HG02885 (cell line): ENCODE data around the gene NUP205.
"Not testable (repeated sequence)": the region's sequence is repeated elsewhere in the genome, so short reads cannot be mapped to it uniquely, and the experiment has no call there.

ENCODE experiments used
- ATAC-seq: cut with Tn5 transposase; IDR thresholded peaks from one replicate; pipeline ENCODE4 v1.9.1; 2021; ENCODE audit warnings: mild to moderate bottlenecking; ENCODE audit not compliant: unreplicated experiment, poor library complexity

The NUP205 gene

DNA sequence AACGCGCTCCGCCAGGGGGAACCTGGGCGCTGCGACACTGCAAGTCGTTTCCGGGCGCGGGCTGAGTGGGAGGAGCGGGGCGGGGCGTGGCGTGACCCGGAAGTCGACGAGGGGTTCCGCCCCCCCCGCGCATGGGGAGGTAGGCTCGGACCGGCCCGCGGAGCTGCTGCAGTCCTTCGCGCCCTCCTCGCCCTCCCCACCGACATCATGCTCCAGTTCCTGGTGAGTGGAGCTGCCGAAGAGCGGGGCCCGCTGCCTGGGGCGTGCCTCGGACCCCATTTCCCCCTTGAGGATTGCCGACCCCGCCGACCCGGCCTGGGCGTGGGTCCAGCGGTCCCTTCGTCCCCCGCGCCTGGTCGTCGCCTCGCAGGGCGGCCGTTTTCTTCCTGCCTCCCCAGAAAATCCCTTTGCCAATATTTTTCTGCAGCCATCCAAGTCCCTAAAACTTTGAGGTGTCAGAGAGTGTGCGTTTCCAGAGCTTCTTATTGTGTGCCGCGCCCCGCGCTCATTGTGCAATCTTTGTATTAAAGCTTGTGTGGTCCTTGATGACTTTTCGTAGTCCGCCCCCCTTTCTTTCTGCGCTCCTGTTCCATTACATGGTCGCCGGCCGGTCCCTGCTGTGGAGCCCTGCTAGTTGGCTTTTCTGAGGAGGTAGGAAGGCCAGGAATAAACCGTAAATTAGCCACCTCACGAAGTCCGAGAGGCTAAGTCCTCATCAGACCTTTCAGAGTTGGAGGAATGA, 104.8 kb downstream of the NUP205 start, which contains the start of gene STMP1:
STMP1 (plus strand) TSS at position 142 of the 742 bp plus-strand sequence.
- ATAC-seq = peak; percentile 95

DNA sequence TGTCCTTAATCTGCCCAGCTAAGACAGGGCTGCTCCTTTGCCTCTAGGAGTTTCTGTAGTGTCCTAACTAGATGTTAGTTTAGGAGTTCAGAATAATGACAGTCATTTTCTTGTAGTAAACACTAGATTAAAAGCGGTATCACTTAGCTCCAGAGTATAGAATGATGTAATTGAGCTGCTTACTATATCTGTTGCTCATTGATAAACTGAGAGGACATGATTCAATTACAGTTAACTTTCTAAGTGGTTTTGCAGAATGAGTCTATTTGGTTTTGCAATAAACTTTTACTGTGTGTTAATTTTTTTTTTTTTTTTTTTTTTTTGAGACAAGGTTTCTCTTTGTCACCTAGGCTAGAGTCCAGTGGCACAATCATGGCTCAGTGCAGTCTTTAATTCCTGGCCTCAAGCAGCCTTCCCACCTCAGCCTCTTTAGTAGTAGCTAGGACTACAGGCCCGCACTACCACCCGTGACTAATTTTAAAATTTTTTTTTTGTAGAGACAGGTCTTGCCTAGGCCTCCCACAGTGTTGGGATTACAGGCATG, 106.4 kb downstream of the NUP205 start:
- ATAC-seq = no peak

DNA sequence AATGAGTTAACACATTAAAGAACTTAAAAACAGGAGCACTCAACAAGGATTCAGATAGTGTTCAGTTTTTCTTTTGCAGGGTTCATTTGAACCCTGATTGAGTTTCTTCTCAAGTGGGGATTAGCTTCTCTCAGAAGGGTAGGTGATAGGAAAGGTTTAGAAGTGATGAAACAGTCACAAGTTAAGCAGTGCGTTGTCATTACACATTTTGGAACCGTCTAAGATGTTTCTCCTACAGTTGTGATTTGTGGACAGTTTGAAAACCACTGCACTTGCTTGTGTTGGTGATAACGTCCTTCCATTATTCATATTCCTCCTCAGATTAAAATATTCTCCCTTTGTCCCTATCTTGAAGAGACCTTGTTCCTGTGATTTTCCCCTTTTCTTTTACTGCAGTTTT, 107.3 kb downstream of the NUP205 start:
- ATAC-seq = no peak

DNA sequence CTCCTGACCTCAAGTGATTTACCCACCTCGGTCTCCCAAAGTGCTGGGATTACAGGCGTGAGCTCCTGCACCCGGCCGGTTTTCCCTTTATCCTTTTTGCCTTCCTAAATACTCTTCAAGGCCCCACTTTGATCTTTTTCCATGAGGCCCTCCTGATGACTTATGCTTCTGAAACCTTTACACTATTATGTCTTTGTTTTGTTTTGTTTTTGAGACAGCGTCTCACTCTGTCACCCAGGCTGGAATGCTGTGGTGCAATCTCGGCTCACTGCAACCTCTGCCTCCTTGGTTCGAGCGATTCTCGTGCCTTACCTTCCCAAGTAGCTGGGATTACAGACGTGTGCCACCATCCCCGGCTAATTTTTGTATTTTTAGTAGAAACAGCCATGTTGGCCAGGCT, 108.4 kb downstream of the NUP205 start:
- no peak for ATAC-seq

DNA sequence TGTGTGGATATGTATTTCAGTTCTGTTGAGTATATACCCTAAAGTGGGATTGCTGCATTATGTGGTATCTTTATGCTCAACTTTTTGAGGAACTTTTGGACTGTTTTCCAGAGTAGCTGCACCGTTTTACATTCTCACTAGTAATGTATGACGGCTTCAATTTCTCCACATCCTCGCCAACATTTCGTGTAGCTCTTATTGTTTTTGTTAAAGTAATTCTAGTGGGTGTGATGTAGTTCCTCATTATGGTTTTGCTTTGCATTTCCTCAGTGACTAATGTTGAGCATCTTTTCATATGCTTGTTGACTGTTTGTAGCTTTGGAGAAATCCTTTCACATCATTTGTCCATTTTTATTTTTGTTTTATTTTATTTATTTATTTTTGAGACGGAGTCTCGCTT, 109.1 kb downstream of the NUP205 start:
- ATAC-seq = no peak

DNA sequence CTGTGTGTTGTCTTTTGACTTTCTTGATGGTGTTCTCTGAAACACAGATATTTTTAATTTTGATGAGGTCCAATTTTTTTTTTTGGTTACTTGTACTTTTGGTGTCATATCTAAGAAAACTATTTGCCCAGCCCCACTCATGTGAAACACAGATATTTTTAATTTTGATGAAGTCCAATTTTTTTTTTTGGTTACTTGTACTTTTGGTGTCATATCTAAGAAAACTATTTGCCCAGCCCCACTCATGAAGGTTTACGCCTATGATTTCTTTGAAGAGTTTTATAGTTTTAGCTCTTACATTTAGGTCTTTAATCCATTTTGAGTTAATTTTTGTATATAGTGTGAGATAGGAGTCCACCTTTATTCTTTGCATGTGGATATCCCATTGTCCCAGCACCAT, 109.9 kb downstream of the NUP205 start:
- ATAC-seq = not testable (repeated sequence)

DNA sequence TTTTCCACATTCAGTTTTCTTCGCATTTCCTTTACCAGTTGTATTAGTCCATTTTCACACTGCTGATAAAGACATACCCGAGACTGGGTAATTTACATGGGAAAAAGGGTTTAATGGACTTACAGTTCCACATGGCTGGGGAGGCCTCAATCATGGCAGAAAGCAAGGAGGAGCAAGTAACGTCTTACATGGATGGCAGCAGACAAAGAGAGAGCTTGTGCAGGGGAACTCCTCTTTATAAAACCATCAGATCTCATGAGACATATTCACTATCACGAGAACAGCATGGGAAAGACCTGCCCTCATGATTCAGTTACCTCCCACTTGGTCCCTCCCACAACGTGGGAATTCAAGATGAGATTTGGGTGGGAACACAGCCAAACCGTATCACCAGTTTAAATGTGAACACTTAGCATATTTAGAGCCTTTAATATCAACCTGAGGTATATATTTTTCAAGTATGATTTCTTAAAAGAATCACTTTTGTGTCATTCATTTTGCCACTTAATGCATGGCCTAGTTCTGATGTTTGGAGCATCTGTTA, 111.2 kb downstream of the NUP205 start:
- not testable (repeated sequence) for ATAC-seq

DNA sequence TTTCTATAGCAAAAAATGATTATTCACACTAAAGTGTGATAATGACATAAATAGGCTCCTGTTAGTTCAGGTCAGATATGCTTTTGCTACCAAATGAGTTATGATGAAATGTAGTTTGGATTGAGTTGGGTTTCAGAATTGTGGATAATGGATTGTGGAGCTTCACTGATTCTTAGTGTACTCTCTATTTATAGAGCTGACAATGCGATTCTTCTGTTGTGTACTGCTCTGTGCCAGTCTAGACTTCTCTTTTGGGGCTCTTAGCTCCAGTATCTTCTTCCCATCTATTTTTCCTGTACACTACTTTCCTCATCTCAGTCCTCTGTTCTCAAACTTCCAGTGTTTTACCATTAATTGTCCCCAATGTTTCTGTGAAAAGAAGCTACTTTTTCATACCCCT, 112.1 kb downstream of the NUP205 start:
- ATAC-seq = no peak

DNA sequence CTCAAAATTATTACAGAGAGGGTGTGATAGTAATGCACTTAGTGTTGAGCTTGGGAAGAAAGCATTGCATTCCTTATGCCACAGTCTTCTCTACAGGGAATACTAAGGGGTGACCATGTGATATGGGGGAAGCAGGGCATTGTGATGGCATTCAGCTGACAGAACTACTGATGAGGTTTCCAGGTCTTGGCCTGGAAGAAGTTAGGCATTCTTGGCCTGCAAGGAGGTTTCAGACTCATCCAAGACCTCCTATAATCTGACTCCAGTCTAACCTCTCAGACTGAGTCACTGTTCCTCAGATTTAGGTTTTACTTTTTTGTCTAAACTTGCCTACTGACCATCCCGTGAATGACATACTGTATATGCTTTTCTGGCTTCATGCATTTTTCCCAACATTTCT, 112.5 kb downstream of the NUP205 start:
- no peak for ATAC-seq

DNA sequence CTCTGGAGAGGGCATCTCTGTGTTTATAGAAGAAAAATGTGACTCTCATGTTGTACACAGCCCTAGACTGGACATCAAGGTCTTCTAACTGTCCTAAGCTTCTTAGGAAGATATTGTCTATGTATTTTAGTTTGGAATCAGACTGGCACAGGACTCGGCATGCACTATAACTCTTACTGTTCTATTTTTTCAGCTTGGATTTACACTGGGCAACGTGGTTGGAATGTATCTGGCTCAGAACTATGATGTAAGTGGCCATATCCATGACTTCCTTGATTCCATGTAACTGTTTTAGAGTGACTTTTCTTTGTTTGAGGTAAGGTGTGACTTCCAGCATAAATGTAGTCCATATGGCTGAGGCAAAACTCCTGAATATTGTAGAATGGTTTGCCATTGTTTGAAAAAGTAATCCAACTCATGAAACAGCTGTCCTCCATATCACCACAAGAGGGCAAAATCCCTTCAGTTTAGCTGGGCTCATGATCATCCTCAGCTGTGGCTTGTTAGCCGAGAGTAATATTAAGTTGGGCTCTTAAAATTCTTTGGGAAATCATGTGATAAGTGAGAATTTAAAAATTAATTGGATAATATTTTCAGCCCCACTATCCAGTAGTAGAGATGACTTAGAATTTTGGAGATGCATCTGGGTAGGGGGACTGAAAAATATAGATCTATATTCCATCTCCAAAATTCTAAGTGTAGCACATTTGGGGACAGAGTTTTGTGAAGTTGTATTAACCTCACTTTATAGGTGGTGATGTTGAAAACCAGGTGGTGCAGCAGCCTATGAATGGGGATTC, 115.0 kb downstream of the NUP205 start:
- ATAC-seq = peak; percentile 93

DNA sequence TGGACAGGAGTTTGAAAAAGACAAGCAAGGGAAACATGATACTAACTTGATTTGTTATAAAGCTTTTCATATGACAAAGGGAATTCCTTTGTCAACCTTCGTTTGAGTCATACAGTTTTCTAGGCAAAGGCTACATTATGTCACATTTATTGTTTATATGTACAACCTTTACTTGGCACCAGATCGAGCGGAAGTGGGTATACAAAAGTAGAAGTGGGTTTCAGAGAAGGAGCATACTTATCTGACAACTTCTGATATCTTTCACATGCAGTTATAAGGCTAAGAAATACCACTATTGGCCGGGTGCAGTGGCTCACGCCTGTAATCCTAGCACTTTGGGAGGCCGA, 115.6 kb downstream of the NUP205 start:
- ATAC-seq = no peak

DNA sequence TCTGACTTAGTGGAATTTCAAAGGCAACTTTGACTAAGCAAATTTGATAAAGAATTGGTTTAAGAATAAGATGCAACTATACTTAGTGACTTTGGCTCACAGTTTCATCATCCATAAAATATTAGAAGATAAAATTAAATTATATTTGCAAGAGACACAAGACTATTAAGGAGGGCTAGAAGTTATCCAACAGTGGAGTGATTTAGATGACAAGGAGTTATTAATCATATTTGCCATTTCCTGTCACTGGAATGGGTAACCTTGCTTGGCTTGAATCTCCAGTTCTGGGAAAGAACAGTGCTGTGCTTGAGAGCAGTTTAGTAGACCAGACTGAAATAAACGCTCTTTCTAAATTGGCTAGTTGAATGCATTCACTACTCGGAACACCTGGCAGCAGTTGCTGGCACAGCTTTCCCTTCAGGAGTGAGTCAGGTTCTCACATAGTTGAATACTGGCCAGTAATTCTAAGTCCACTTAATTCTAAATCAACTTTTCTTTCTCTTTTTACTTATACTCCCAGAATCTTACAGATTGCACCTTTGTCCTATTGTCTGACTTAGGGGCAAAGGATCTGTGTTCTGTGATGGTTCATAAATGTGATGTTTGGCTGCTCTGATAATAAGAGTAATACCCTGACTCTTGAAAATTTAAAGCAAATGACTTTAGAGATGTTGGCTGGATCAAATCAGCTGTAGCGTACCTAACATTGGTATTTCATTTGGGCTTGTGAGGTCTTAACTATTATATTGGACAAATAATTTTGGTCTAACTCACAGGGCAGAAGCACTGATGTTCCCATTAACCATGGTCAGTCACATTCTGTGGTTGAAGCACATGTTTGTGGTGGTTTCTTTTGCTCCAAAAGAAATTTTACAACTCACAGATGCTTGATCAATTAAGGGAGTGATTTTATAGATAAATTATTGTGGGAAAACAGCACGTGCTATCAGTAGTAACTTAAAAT, 121.2 kb downstream of the NUP205 start:
- ATAC-seq = no peak

DNA sequence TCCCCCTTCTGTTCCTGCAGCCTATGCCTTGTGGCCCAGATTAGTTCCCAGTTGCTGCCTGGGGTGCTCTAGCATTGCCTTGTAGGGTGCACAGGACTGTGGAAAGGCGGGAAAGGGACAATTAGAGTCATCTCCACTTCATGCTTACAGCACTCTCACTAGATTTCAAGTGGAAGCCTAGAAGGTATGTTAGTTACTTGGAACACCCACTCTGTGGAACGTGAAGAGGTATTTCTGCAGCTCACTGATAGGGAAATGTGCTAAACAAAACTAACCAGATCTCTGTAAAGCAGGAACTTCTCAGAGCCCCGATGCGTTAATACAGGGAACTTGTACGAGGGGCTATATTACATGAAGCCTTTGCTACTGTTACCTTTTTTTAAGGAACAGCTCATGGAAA, 124.0 kb downstream of the NUP205 start:
- ATAC-seq = no peak

DNA sequence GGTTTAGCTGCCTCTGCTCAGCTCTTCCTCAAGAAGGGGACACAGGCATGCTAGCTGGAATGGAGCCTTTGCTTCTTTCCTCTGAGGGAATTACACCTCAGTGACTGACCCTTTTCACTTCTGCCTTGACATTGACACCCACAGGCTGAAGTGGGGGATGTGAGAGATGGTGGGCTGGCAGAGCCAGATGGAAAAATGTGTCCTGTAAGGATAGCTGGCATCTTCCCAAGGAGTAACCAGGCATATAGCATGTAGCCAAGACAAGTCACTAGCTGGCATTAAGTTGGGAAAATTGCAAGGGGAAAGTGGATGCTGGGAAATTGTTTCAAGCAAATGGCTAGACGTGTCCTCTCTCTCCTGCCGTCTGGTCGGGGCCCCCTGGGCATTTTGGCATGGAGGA, 124.5 kb downstream of the NUP205 start:
- no peak for ATAC-seq

DNA sequence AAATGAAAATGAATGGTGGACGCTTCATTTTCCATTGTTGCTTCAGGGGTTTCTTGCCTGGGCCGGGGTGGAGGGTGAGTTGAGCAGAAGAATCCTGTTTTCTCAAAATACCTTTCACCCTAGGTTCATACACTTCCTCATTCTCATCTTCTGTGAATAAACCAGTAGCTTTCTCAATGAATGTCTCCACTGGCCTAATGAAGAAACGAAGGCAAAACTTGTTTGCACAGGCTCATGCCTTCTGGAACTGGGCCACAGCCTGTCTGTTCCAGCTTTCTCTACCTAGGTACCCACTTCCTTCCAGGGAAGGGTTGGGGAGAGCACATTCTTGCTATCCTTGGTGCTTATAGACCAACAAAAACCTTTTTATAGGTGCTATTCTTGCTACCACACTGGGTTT, 125.9 kb downstream of the NUP205 start:
- ATAC-seq = no peak

DNA sequence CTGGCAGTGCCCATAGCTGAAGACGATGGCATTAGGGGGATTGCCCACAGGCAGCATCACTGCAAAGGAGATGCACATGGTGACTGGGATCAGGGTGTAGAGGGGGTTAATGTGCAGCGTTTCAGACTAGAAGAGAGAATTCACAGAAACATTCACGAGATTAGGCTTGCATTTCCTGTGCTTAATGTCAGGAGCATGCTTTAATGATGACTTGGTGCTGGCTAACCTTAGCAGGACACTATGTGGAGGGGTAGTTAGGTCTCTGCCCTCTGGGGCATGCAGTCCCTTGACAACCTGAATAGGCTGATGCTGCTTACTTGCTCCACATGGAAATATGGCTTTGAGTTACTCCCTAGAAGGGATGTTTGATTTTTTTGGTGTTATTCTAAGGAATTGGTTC, 126.4 kb downstream of the NUP205 start:
- no peak for ATAC-seq

DNA sequence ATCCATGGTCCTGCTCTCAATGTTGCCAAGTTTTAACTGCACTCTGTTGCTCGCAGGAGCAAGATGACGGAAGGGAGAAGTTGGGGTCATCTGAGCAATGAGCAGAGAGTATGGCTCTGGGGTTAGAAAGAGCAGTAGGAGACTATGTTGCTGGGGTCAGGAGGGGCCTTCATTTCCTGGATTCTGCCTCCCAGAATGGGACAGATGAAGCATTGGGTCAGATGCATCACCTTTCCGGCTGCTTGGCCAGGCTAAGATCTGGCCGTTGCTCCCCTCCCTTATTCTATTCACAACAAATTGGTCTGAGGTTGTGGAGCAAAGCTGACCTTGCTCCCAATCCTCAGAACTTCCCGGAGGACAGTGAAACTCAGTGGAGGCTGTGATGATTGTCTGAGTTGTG, 127.0 kb downstream of the NUP205 start:
- ATAC-seq = no peak

DNA sequence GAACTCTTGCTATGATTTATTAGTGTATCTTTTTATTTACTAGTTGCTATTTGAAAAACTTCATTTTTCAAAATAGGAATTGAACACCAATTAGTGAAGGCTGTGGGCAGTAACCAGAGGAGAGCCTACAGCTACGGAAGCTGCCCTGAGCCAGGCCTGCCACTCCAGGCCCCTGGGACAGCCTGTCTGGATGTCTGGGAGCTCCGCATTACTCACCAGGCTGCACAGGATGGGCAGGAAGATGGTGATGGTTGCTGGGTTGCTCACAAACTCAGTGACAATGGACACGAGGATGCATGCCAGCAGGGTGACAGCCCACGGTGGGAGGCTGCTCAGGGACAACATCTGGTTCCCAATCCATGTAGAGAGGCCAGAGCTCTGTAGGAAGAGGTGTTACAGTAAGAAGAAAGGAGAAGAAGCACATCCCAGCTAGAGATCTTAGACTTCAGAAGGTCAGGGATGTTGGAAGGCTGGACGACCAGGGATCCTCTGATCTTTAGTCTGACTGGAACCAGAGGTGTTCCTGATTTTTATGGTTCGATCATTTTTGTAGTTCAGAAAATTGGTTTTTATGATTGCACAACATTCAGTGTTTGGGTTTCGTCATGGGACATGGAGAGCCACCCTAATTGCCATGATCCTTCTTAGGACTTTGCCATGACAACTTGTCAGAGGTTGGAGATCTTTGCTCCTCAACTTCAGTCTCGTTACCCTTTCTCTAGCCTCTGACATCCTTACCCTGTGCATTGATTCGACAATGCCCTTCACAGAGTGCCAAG, 127.8 kb downstream of the NUP205 start:
- ATAC-seq = no peak

DNA sequence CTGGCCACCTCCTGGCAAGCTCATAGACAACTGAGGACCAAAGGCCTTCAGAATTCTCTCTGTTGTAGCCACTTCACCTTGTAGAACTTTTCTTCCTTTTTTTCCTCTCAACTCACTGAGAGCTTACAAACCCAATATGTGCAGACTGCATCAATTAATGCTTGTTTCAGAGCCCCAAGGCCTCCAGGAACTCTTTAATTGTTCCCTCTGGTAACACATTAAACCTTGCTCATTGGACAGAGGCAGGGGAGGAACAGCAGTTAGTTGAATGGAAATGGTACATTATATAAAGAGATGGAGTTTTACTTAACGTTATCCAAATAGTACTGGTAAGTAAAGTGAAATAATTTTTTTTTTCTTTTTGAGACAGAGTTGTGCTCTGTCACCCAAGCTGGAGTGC, 129.7 kb downstream of the NUP205 start:
- no peak for ATAC-seq
